Stimulated activated CD8-positive, alpha-beta memory T cell treated with anti-CD3 and anti-CD28 coated beads, Interleukin-7, amount 100 ng/mL, for 4 hours (primary cell): ENCODE data around the gene CMTM8.

Experiments used
- DNase-seq, 2 donors: peaks; one replicate each; pipeline ENCODE4 v3.0.0-alpha.2; 2020; ENCODE audit warnings: low read depth in 2 of 2

Gene CMTM8

DNA sequence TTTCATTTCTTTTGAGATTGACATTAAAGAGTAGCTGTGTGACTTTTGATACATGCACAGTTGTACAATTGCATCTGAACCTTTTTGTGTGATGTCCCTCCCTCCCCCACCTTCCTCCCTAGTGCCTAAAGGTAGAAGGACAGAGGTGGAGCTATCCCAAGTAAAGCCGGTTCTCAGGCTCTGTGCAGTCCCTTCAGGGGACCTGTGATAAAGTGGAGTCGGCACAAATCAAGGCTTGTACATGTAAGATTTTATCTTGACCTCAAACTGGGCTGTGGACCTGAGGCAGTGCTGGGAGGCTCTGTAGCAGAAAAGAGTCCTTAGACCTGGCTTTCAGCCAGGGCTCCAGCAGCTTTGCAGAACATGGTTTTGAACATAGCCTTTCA is 97.6 kb downstream of the CMTM8 start:
- DNase-seq = no peak

DNA sequence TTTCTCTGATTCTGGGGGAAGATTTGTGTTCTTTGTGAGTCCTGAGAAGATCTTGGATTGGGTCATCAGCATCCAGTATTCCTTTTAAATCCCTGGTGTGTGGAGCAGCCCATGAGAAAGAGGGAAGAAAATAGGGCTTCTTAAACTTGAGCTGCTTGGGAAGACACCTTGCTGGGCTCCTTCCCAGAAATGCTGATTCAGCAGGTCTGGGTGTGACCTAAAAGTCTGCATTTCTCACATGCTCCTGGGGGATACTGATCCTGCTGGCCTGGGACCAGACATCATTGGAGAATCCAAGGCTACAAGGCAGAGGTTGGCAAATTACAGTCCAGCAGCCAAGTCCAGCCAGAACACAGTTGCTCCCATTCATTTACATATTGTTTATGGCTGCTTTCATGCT is 99.0 kb downstream of the CMTM8 start:
- no peak for DNase-seq

DNA sequence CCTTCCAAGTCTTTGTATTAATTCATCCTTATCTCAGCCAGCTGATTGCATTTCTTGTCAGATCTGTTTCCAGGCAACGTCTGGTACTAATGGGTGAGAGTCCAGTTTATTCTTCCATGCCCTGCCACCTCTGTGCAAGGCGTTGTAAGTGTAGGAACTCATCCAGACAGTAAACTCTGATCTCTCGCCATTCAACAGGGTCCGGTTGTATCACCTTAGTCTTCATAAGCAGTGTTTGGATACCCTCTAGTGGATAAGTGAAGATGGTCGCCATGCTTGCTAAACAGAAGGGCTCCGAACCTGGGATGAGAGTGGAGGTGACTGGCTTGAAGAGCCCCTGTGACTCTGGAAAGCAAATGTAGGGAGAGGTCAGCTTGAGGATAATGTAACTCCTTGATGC is 101.6 kb downstream of the CMTM8 start:
- DNase-seq = no peak

DNA sequence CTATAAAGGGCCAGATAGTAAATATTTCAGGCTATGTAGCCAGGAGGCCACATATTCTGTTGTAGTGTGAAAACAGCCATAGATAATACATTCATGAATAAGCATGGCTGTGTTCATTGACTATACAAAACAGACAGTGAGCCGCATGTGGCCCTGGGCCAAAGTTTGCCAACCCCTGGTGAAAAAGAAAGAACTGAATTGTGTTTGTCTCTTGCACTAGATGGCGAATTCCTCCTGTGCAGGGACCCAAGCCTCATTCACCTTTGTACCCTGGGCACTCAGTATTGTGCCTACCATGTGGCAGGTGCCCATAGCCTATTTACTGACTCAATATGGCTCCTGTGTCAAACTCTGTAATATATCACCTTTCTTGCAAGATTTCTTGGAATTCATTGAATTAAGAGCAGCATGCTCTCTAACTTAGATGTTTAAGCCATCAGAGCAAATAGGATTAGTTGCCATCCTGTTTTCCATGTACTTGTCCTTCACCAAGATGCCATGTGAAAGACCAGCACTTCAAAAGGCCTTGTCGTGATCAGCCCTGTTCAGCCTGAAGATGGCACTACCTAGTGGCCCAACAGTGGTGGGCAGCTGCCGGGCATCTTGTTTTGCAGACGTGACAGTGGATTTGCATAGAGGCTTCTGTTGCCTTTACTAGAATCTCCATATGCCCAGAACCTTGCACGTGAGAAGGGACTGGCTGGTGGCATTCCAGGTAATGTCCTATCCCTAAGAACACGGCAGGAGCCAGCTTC is 102.3 kb downstream of the CMTM8 start:
- no peak for DNase-seq

DNA sequence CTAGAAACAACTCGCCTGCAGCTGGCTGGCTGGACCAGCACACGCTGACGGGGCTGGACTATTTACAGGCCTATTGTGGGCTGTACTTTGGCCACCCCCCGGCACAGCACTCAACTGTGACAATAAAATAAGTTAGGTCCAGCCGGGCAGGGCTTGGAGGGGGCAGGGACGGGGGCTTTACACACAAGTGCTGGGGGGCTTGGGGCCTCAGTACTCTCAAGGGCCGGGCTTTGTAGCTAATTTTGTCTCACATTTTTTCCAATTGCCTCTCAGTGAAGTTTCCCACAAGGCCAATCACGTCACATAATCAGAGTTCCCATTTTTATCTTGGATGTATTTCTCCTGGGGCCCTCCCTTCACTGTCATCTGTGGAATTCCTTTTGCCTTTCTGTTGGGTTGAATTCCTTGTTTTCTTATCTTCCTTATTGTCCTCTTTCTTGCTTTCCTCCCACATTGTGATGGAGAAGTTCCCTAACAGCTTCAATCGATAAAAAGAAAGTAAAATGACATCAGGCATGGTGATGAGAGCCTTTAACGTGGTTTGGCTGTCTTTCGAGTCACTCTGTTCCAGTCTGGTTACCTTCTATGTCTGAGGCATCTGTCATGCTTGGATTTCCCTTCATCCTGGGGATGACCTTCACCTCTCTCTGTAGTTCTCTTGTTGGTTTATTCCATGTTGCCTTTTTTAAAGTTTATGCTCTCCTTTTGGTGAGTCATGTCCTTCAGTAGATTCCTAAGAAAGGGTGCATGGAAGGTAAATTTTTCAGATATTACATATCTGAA is 109.1 kb downstream of the CMTM8 start:
- no peak for DNase-seq

DNA sequence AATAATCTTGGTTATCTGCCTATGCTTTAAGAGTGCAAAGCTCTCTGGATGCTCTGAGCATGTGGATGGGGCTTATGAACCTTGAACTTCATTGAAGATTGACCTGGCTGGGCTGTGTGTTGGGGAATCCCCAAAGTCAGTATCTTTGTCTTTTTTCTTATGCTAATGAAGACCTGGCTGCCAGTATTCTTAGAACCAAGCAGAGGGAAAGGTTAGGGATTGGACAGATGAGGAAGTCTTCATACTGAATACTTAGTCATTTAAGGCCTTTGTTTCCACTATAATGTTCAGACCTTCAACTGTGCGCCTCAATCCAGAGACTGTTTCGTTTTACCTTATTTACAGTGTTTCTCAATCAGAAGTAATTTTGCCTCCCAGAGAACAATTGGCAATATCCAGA is 110.7 kb downstream of the CMTM8 start:
- DNase-seq = no peak

DNA sequence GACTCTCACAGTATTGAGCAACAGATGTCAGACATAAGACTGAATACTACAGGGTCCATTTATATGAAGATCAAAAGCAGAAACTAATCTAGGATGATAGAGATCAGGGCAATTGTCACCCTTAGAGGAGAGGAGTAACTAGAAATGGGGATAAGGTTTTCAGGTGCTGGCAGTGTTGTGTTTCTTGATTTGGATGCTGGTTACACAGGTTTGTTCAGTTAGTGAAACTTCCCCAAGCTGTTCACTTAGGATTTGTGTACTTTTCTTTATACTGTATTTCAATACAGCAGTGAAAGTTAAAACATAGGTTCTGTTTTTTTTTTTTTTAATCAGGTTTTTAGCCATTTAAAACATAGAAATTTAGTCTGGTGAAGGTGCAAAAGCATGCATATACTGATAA is 114.1 kb downstream of the CMTM8 start:
- no peak for DNase-seq

DNA sequence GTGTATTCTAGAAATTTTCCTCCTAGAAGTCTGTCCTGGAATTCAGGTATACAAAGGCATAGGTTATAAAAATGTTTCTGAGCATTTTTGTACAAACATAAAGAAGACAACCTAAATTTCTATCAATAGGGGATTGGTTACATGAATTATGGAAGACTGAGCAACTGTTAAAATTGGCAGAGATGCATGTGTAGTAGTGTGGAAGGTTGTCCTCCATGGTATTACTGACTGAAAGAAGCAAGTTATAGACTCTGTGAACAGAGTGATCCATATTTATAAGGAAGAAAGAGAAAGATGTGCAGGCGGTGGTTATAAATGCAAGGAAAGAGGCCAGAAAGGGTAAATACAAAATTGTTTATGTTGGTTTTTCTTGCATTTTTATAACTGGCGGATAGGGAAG is 114.9 kb downstream of the CMTM8 start:
- DNase-seq = no peak

DNA sequence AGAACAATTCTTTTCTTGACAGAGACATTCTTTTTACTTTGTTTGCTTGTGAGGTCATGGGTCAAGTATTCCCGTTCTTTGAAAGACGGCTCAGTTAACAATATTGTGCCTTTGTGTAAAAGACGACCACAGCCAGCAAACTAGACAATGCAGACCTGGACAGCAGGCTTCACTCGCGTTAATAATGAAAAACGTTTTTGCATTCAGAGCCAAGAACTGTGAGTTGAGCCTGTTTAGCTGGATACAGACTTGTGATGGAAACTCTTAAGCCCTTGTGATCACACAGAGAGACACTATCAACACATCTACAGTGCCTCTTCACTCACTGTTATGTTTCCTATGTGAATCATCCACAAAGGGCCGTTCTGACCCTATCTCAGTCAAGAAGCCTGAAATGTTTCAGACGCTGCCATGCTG is 115.9 kb downstream of the CMTM8 start:
- DNase-seq = no peak

DNA sequence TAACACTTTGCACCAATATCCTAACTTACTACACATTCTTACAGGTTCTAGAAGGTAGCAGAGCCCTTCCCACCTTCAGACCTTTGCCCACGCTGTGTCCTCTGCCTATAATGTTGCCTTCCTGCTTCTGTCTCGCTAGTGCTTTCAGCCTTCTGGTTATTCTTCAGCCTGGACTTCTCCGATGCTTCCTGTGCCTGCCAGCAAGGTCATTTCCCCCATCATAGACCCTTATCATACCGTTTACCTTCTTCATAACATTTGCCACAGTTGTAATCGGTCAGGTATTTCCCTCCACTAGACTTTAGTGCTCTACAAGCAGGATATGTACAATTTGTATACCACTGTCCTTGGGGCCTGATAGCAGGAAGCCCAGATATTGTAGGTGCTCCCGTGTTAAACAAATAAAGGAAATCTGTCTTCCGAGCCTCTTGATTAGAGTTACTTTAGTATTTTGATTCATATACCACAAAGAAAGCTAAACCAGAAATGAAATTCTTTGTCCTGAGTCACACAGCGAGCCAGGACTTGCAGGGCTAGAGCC is 117.3 kb downstream of the CMTM8 start:
- no peak for DNase-seq

DNA sequence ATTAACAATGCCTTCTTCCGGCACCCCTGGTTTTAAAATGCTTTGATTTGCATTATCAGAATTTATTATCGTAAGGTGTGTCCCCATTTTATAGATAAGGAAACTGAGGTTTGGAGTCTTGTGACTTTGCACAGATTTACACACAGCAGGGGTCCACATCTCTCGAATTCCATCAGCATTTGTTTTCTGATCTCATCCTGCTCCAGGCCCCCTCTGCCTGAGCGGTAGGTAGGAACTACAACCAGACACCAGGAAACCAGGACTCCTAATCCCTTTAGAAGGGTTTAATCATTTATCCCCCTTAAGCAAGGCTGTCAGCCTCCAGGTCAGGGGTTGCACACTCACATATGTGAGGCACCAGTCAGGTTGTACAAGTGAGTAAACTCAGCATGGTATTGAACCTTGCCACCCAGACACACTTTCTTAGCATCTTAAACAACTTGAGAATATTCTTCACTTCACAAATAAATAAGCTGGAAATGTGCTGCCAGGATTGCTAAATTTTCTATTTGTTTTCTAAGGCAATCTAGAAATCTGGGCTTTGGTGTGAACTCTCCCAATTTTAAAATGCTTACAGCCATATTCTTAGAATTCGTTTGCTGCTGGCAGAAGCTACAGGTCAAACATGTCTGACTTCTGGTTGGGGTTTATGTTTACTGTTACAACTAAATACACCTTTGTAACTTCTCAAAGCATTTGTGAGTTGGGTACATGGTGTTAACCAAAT is 121.4 kb downstream of the CMTM8 start:
- no peak for DNase-seq

DNA sequence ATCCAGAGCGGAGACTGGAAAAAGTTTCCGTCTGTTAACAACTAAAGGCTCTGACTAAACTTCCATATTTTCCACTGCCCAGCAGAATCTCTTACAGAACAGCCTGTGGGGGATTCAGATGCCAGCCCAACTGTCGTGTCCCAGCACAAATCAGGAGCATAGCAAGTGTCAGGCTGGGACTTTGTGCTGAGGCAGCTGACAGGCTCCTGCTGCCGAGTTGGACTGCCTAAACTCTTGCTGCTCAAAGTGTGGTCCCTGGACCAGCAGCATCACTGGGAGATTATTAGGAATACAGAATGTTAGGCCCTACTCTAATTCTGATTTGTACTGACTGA is 122.0 kb downstream of the CMTM8 start:
- no peak for DNase-seq

DNA sequence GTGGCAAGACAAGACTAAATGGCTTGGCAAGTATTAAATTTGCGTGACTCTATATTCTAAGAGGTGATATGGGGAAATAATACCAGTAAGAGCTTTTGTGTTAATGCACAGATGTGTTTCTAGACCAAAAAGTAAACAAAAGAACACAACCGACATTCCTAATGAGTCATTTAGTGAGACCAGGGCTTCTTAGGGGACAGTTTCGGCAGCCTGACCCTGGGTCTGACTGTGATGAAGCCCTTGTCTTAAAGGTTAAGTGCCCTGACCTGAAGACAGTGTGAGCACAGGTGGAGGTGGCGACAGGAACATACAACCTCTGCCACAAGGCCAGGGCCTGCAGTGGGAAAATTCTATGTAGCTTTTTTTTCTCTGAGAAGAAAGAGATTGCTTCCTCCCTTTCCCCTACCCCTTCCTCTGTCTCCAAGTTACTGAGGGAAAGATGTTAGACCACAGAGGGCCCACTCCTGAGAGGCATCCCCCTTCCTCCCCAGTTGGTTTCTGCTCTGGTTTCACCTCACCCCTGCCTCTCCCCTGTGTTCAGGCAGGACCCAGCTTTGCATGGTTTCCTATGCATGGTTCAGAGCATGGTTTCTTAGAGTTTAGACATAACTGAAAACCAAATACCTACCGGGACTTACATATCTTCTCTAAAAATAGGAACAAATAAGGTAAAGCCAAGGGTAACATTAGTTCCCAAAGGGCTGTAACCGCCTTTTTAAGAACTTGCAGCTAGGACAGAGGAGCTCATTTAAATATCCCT is 128.3 kb downstream of the CMTM8 start:
- DNase-seq = no peak

DNA sequence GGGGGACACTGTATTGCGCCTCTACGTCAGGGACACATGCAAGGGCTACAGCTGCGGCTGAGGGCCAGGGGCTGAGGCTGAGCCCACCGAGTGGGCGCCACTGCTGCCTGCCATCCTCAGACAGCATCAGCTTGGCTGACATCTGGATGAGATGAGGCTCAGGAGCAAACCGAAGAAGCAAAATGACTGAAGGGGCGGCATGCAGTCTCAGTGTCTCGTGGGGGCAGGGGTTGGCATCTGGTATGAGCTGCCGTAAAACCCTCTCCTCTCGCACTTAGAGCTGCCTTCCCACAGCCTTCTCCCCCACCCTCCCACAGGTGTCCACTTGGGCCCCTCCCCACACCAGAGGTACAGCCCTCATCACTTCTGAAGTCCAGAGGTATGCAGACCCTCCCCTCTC is 129.0 kb downstream of the CMTM8 start:
- DNase-seq = no peak

DNA sequence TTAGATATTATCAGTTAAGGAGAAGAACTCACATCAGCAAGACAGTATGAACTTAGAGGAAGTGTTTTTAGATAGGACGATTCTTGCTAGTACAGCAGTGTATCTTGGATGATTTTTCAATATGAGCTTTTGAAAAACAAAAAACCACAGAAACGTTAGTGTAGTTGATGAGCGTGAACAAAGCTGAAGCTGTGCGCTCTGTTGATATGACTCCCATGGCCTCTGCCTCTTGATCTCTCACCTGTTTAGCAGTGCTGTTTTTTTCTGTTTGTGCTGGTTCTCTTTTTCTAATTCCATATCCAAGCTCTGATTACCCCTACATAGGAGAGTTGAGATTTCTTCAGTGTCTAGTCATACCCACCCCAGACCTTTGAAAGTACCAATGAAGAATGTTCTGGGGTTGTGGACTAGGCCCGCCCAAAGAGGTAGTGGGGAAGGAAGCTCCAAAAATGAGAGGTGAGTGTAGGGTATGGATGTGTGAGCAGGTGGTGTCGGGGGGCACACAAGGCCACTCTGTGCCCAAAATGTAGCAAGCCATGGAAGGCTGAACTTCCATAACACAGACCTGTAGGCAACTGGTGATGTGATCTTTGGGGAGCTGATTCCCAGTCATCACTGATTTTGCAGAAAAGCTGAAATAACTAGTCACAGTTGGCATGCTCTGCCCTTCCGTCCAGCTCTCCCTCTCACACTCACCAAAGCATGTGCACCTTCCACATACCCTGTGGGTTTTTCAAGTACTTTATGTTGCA is 133.2 kb downstream of the CMTM8 start:
- DNase-seq = no peak

DNA sequence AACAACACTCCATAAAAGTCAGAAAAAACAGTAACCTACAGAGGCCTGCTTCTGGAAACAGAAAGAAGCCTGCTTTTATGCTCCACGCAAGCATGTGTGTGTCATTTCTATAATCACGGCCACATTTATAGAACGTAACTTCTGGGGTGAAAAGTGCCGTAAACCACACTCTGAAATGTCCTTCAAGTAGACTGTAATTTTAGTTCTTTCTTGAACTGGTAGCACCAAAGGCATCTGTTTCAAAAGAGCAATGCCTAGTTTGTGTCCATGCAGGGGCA is 133.7 kb downstream of the CMTM8 start:
- DNase-seq = no peak

DNA sequence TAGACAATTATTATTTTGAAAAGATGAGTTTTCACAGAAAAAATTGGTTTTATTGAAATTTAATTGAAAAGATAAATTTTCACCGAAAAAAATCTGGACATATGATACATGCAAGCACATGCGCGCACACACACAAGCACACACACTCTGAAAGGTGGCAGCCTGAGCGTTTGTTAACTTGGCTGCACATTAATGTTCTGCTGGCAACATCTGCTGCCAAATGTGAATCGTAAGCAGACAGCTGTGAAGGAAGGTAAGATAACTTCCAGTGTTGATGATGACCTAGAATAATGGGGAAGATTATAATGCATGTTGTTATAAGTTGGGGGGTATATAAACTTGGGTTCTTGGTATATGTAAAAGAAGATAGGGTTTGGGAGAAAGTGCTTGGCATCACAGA is 134.8 kb downstream of the CMTM8 start:
- no peak for DNase-seq

DNA sequence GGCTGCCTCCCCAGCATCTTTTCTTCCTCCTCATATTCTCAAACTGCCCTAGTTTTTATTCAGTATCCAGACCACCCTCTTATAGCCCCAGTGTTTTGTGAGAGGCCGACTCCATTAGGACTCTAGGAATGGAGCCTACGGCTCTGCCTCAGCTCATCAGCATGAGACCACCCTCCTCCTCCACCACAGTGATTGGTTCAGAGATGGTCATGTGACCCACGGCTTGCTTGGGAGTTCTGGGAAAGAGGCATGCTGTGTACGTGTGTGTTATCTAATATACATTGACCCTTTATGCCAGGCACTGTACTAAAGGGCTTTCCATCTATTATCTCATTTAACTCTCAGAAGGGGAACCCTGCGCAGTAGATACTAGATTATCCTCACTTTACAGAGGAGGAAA is 135.4 kb downstream of the CMTM8 start:
- DNase-seq = no peak

DNA sequence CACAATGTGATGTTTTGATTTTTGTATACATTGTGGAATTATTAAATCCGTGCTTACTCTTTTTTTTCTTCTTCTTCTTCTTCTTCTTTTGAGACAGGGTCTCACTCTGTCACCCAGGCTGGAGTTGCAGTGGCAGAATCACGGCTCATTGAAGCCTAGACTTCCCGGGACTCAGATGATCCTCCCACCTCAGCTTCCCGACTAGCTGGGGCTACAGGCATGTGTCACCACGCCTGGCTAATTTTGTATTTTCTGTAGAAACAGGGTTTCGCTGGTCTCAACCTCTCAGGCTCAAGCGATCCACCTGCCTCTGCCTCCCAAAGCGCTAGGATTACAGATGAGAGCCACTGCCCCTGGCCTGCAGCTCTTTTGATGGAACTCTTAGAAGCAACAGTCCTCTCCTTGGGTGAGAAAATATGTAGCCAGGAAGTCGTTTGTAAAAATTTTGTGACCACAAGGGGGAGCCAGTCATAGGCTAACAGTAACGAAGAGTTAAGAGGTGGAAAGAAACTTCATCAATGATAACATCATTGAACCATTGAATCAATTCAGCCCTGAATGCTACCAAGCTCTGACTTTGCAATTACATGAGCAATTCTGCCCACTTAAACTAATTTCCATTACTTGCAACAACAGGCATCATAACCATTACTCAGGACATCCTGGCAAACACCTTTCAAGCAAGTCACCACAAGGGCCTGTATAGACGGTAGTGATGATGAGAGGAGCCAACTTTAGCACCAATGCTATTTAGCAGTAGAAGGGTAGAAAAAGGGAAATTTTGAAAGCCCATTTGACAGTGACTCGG is 136.5 kb downstream of the CMTM8 start:
- DNase-seq = peak; percentile 21 to 53

DNA sequence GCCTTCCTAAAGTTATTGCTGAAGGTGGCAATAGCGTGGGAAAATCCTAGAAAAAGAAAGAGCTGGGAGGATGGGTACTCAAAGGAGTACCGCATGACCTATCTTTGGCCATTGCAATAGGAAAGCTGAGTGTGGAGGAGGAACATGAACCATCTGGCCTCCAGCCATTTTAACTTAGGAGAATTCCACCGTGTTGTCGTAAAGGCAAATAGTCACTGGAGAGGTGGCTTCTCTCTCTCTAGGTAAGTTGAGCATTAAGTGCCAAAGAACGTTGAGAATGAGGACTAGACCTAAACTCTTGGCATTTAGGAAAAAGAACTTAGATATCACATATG is 137.1 kb downstream of the CMTM8 start:
- DNase-seq = no peak

DNA sequence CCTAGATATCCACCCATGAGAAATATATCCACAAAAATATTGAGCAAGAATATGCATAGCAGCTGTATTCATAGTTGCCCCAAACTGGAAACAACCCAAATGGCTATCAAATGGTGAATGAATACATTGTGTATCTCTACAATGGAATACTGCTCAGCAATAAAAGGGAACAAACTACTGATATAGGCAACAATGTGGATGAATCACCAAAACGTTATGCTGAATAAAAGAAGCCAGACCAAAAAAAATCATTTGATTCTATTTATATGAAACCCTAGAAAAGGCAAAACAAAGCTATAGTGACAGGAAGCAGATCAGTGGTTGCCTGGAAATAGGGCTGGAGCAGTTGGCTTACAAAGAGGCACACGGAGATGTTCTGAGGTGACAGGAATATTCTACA is 137.6 kb downstream of the CMTM8 start:
- no peak for DNase-seq
